Measurements from ENCODE around the gene SEPTIN8.

SEPTIN8 gene

DNA sequence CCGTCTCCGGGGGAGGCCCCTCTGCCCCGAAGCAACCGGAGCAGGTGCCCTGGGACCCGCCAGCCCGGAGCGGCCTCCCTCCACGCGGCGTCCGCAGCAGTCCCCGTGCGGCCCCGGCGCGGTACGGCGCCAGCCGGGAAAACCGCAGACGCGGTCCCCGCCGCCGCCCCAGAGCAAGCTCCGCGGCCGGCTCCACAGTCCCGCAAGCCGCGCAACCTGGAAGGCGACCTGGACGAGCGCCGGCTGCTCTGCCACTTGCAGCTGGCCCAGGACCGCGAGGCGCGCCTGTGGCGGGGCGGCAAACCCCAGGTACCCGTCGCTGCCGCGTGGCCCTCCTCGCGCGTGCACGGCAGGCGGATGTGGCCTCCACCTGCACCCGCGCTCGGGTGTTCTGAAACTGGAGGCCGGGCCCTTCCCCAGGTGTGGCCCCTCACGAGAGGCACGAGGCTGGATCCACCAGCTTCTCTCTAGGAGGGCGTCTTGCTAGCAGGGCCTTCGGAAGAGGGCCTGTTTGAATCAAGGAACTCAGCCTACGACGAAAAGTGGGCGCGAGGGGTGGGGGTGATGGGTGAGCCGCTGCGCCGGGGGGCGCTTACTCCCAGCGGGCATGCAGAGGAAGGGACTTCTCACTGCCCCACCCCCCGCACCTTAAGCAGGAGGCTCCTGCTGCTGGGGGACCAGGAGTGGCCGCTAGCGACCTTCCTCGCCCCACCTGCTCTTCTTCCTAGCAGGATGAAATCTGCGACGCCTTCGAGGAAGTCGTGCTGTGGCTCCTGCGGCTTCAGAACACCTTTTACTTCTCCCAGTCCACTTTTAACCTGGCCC, 29.2 kb downstream of the SEPTIN8 start:
- DNase-seq = no peak

DNA sequence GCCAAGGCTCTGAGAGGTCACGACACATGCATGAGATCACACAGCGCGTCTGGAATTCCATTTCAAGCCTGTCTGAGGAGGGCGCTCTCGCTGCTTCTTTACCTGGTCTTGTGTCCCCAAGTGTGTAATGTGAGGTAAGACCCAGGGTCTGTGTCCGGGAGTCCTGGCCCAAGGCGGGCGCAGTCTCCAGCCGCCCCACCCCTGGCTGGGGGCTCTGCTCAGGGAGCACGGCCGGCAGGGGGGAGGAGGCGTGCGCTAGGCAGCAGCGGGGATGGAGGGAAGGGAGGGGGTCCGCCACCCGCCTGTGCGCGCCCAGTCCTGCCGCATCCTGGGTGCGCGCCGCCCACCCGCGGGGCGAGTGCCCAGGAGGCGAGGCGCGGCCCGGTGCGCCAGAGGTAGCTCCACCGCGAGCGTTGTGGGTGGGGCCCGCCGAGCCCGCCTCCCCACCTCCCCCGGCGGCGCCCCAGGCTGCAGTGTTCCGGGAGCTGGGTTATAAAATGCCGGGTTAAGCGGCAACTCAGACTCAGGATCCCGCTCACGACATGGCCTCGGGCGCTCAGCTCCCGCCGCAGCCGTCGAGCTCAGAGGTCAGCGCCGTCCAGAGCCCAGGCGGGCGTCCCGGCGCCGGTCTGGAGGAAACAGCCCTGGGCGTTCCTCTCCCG, 30.0 kb downstream of the SEPTIN8 start, which contains the start of gene CCNI2:
TSS of gene CCNI2 (plus strand) at position 473 of the 662 bp plus-strand sequence. CDS start at position 543, 70 bp downstream.
- peak; percentile 14 for DNase-seq

GRCh38 chr5:132746592-132746953, 30.5 kb downstream of the SEPTIN8 start:
- no peak for DNase-seq

DNA sequence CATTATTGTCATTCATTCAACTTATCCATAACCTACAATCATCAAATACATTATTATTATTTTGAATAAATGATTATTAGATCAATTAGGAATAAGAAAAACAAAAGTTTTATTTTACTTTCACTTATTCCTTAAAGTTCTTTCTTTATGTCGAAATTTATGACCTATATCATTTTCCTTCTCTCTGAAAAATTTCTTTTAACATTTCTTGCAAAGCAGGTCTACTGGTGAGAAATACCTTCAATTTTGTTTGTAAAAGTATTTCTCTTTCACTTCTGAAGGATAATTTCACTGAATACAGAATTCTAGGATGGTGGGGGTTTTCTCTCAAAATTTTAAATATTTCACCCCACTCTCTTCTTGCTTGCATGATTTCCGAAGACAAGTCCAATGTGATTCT, 32.4 kb downstream of the SEPTIN8 start:
- no peak for DNase-seq

- DNase-seq = no peak
These were observed 34.4 kb downstream of the SEPTIN8 start for GRCh38 chr5:132742626-132743025.

DNA sequence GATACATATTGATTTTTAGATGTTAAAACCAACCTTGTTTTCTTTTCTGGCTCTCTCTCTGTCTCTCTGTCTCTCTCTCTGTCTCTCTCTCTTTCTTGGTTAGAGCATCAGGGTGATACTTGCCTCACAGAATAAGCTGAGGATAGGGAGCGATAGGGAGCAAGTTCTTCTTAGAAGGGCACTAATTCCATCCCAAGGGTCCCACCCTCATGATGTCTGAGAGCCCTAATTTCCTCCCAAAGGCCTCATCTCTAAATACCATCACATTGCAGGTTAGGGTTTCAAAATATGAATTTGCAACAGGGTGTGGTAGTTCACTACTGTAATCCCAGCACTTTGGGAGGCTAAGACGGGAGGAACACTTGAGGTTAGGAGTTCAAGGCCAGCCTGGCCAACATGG, 34.9 kb downstream of the SEPTIN8 start:
- DNase-seq = no peak

- DNase-seq = no peak
These were observed 37.8 kb downstream of the SEPTIN8 start for GRCh38 chr5:132739232-132739631.

- DNase-seq = no peak
These were observed 38.9 kb downstream of the SEPTIN8 start for GRCh38 chr5:132737982-132738681.

- DNase-seq = peak; percentile 81
These were observed 39.9 kb downstream of the SEPTIN8 start, which contains the start of gene KIF3A for GRCh38 chr5:132736853-132737833. Gene KIF3A, minus strand, starts transcription at chr5:132737546. Its CDS starts 127 bp downstream, at chr5:132737419.

GRCh38 chr5:132734687-132735086, 42.4 kb downstream of the SEPTIN8 start:
- no peak for DNase-seq

DNA sequence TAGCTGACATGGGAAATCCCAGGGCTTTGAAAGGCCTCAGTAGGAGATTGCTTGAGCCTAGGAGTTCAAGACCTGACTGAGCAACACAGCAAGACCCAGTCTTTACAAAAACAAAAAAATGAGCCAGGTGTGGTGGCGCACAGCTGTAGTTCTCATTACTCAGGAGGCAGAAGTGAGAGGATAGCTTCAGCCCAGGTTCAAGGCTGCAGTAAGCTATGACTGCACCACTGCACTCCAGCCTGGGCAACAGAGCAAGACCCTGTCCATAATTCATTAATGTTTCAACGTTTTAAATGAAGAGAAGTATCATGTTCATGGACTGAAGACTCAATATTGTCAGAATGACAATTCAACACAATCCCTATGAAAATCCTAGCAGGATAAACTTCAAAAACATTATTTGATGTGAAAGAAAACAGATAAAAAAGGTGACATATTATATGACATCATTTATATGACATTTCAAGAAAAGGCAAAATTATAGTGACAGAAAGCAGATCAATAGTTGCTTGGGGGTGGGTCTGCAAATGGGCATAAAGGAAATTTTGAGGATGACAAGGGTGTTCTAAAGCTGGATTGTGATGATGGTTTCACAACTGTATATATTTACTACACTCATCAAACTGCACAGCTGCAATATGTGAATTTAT, 43.4 kb downstream of the SEPTIN8 start:
- no peak for DNase-seq

DNA sequence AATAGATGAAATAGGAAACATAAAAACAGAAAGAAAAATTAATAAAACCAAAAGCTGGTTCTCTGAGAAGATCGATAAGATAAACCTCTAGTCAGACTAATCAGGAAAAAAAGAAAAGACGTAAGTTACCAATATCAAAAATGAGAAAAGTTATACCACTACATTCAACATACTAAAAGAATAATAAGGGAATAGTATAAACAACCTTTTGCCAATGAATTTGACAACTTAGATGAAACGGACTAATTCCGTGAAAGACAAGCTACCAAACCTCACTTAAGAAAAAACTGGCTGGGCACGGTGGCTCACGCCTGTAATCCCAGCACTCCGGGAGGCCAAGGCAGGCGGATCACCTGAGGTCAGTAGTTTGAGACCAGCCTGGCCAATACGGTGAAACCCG, 47.1 kb downstream of the SEPTIN8 start:
- DNase-seq = no peak

- no peak for DNase-seq
These were observed 51.3 kb downstream of the SEPTIN8 start for GRCh38 chr5:132725745-132726144.

DNA sequence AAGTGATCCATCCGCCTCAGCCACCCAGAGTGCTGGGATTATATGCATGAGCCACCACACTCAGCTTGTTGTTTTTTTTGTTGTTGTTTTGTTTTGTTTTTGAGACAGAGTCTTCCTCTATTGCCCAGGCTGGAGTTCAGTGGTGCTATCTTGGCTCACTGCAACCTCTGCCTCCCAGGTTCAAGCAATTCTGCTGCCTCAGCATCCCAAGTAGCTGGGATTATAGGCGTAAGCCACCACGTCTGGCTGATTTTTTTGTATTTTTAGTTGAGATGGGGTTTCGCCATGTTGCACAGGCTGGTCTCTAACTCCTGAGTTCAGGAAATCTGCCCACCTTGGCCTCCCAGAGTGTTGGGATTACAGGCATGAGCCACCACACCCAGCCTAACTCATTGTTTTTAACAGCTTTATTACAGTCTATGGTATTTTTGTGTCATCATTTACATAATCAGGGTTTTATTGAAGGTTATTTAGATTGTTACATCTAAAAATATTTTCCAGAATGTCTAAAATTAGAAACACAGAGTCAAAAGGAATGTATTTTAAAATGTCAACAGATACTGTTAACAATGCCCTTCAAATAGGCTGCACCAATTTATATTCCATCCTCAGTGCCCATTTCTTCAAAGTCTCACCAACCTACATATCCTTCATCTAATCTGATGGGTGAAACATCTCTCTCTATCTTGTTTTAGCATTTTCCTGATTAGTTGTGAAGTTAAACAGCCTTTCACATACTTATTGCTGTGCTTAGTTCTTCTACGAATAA, 58.3 kb downstream of the SEPTIN8 start:
- no peak for DNase-seq

- no peak for DNase-seq
These were observed 62.4 kb downstream of the SEPTIN8 start for GRCh38 chr5:132714456-132715307.

DNA sequence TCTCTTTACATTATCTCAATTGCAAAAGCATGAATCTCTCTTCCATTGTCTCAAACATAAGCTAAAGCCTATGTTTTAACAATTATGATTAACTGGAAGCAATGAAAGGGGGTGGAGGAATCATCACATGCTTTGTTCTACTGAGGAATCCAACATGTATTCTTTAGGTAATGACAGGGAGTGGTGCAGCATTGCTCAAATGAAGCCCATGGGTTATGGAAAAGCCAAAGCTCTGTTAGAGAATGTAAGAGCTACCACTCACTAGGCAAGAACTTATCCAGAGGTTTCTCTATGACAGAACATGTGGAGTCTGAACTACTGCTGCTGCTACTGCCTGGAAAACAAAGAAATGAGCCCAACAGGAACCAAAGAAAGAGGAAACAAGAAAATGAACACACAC, 68.4 kb downstream of the SEPTIN8 start:
- no peak for DNase-seq

- DNase-seq = no peak
These were observed 72.2 kb downstream of the SEPTIN8 start for GRCh38 chr5:132704875-132705274.
